Measurements from ENCODE around the gene EPHA10.
"Not testable (repeated sequence)": the region's sequence is repeated elsewhere in the genome, so short reads cannot be mapped to it uniquely, and the experiment has no call there.

Gene EPHA10

GRCh38 chr1:37771440-37771839 lies 6.5 kb upstream of the EPHA10 start:
- not testable (repeated sequence) for DNase-seq (ENCODE audit: low read depth in 2 of 2)

- DNase-seq (ENCODE audit: low read depth in 2 of 2): no peak
Measured at GRCh38 chr1:37767488-37767887, 2.6 kb upstream of the EPHA10 start.

- no peak for DNase-seq (ENCODE audit: low read depth in 2 of 2)
Measured at GRCh38 chr1:37765916-37766664, 1.2 kb upstream of the EPHA10 start.

GRCh38 chr1:37764414-37764825 lies 500 bp downstream of the EPHA10 start:
- DNase-seq (ENCODE audit: low read depth in 2 of 2): peak in 1 of 2 experiments; percentile 8

- no peak for DNase-seq (ENCODE audit: low read depth in 2 of 2)
Measured at GRCh38 chr1:37763791-37764413, 1.0 kb downstream of the EPHA10 start.

GRCh38 chr1:37762516-37762915 lies 2.4 kb downstream of the EPHA10 start:
- DNase-seq (ENCODE audit: low read depth in 2 of 2): no peak

GRCh38 chr1:37761416-37762095 lies 3.4 kb downstream of the EPHA10 start:
- no peak for DNase-seq (ENCODE audit: low read depth in 2 of 2)

- DNase-seq (ENCODE audit: low read depth in 2 of 2): no peak
Measured at GRCh38 chr1:37759451-37759850, 5.5 kb downstream of the EPHA10 start.

GRCh38 chr1:37755951-37756560 lies 8.9 kb downstream of the EPHA10 start:
- DNase-seq (ENCODE audit: low read depth in 2 of 2): no peak

- no peak for DNase-seq (ENCODE audit: low read depth in 2 of 2)
Measured at GRCh38 chr1:37755290-37755689, 9.6 kb downstream of the EPHA10 start.

GRCh38 chr1:37753473-37754321 lies 11.2 kb downstream of the EPHA10 start:
- DNase-seq (ENCODE audit: low read depth in 2 of 2): no peak

- no peak for DNase-seq (ENCODE audit: low read depth in 2 of 2)
Measured at GRCh38 chr1:37752583-37753471, 12.1 kb downstream of the EPHA10 start.

- DNase-seq (ENCODE audit: low read depth in 2 of 2): no peak
Measured at GRCh38 chr1:37752213-37752582, 12.7 kb downstream of the EPHA10 start.

GRCh38 chr1:37748565-37748964 lies 16.4 kb downstream of the EPHA10 start:
- DNase-seq (ENCODE audit: low read depth in 2 of 2): no peak

GRCh38 chr1:37746806-37747205 lies 18.1 kb downstream of the EPHA10 start:
- DNase-seq (ENCODE audit: low read depth in 2 of 2): no peak

- no peak for DNase-seq (ENCODE audit: low read depth in 2 of 2)
Measured at GRCh38 chr1:37741662-37742061, 23.3 kb downstream of the EPHA10 start.

GRCh38 chr1:37741130-37741529 lies 23.8 kb downstream of the EPHA10 start:
- DNase-seq (ENCODE audit: low read depth in 2 of 2): no peak

GRCh38 chr1:37739222-37739621 lies 25.7 kb downstream of the EPHA10 start:
- no peak for DNase-seq (ENCODE audit: low read depth in 2 of 2)

GRCh38 chr1:37738619-37739018 lies 26.3 kb downstream of the EPHA10 start:
- DNase-seq (ENCODE audit: low read depth in 2 of 2): not testable (repeated sequence)

- not testable (repeated sequence) for DNase-seq (ENCODE audit: low read depth in 2 of 2)
Measured at GRCh38 chr1:37737975-37738374, 26.9 kb downstream of the EPHA10 start.

Data from fibroblast of skin of left biceps (primary cell).